Hypothalamus (tissue), 51 donors: ENCODE measurements around the gene RPS6KA4.
"Not testable (repeated sequence)": the region's sequence is repeated elsewhere in the genome, so short reads cannot be mapped to it uniquely, and the experiment has no call there.

Experiments
- DNase-seq, 51 donors: peaks; one replicate each; lab custom pipeline; 2025; lab: John Stamatoyannopoulos, UW

The RPS6KA4 gene

GRCh38 chr11:64410404-64410734, 51.4 kb downstream of the RPS6KA4 start:
- peak in 1 of 51 donors; percentile 7 for DNase-seq

GRCh38 chr11:64413417-64413816, 54.5 kb downstream of the RPS6KA4 start:
- no peak for DNase-seq

DNA sequence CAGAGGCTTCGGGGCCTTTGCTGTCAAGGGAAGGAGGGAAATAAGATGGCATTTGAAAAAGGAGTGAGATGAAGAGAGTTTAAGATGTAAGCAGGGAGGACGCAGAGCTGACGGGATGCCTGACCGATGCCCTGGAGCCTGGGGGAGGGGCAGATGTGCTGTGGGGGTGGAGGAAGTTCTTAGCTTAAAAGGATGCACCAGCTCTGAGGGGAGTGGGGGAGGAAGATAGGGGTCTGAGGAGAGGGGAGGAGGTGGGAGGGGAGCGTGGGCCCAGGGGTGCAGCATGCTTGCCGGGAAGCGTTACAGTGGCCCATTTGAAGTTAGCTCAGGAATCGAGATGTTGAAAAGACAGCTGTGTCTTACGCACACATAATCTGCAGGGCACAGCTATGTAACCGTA, 56.3 kb downstream of the RPS6KA4 start:
- DNase-seq: no peak

- no peak for DNase-seq
Measured at GRCh38 chr11:64415996-64416728, 57.2 kb downstream of the RPS6KA4 start.

- DNase-seq: not testable (repeated sequence)
Measured at GRCh38 chr11:64418233-64418632, 59.3 kb downstream of the RPS6KA4 start.

GRCh38 chr11:64419257-64419790, 60.4 kb downstream of the RPS6KA4 start:
- DNase-seq: no peak

DNA sequence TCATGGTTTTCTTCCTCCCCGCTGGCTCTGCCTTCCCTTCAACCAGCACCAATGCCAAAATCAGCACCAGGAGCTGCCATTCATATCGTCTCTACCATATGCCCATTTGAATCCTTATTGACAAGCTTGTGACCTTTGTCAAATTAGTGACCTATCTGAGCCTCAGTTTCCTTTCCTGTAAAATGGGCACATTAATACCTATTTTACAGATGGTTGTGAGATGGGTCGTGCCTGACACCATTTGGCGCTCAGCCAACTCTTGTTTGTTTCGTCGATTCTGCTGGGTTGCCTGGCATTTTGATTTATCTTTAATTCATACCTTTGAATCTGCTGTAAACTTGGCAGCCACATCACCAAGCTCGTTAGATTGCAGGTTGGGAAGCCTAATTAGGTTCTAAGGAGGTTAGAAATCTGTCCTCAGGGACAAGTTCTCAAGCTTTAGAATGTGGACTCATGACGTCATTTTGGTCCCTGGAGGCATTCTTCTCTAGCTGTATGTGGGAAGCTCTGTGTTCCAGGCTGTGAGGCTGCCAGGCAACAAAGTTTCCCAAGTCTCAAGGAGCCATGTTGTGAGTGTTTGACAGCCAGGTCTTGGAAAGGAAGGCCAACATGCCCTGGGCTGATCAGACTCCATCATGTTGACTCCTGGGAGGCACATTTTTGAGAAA, 61.0 kb downstream of the RPS6KA4 start:
- DNase-seq: no peak
